Tibial nerve (tissue), 3 donors: ENCODE results near the gene TANK.
"Not testable (repeated sequence)": the region's sequence is repeated elsewhere in the genome, so short reads cannot be mapped to it uniquely, and the experiment has no call there.

ENCODE experiments used
- POLR2A ChIP-seq, 2 donors: fragments of 450-650 bp; IDR thresholded peaks; one replicate each; pipeline ENCODE4 v1.6.1; 2017; ENCODE audit warnings: antibody characterized with exemption in 2 of 2, mild to moderate bottlenecking in 2 of 2, moderate library complexity in 2 of 2
- TF ChIP-seq, protein P1 (sequence below), 5 experiments: fragments of 200-600 bp in 3 of 5; fragments of 450-650 bp in 2 of 5; sonication (generic) in 3 of 5; IDR thresholded peaks; one replicate each; pipeline ENCODE4 v1.5.1; 2016 to 2019; ENCODE audit warnings: antibody characterized with exemption in 5 of 5, mild to moderate bottlenecking in 3 of 5, moderate library complexity in 2 of 5

DNA sequence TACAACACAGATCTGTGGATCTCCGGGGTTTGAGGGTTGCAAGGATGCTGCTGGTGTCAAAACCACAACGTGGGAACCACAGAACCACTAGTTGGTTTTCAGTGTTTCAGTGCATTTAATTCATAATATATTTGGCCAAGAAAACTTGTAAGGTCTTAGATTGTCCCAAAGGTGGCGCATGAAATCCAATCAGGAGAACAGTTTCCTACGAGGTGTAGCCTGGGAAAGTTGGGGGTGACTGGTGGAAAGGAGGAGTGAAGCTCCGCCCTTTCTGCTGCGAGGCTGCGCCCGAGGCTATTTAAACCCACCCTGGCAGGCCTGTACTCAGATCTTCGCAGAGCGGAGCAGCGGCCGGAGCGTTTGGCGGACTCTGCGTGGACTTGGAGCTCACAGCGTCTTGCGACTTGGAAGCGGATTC lies 120.7 kb downstream of the TANK start:
- TF ChIP-seq, protein P1, sequence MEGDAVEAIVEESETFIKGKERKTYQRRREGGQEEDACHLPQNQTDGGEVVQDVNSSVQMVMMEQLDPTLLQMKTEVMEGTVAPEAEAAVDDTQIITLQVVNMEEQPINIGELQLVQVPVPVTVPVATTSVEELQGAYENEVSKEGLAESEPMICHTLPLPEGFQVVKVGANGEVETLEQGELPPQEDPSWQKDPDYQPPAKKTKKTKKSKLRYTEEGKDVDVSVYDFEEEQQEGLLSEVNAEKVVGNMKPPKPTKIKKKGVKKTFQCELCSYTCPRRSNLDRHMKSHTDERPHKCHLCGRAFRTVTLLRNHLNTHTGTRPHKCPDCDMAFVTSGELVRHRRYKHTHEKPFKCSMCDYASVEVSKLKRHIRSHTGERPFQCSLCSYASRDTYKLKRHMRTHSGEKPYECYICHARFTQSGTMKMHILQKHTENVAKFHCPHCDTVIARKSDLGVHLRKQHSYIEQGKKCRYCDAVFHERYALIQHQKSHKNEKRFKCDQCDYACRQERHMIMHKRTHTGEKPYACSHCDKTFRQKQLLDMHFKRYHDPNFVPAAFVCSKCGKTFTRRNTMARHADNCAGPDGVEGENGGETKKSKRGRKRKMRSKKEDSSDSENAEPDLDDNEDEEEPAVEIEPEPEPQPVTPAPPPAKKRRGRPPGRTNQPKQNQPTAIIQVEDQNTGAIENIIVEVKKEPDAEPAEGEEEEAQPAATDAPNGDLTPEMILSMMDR (IDR thresholded peaks at IDR 0.05): not testable (repeated sequence)
- not testable (repeated sequence) for TF ChIP-seq POLR2A (IDR thresholded peaks at IDR 0.05)
